BJ (cell line): ENCODE data around the gene DPP7. TPM values are rescaled to one million over a fixed set of nuclear protein-coding genes. Genes with fewer than 3 reads are reported as not detected.

Experiments used
- CTCF ChIA-PET: fragments of 350-600 bp; formaldehyde crosslinking; extraction: SDS; loops from one replicate; lab custom pipeline; 2021; ENCODE audit warnings: antibody characterized with exemption, inconsistent platforms; lab: Yijun Ruan, JAX
- POLR2A ChIA-PET: fragments of 300-600 bp; sonication (Branson Sonifier 250); formaldehyde crosslinking; extraction: SDS; loops from one replicate; lab custom pipeline; 2021; ENCODE audit warnings: antibody characterized with exemption; lab: Charles Lee
- DNase-seq: peaks from one replicate; pipeline ENCODE4 v3.0.0-alpha.2; 2011; ENCODE audit warnings: low read depth
- H3K27me3 ChIP-seq: 2 replicates; pipeline ENCODE4 v1.6.0; 2011; ENCODE audit warnings: low read length; ENCODE audit not compliant: control insufficient read depth, insufficient read depth
- H3K36me3 ChIP-seq: 2 replicates; pipeline ENCODE4 v1.5.1; 2011; ENCODE audit warnings: low read length; ENCODE audit not compliant: control insufficient read depth, insufficient read depth
- H3K4me3 ChIP-seq: 2 replicates; pipeline ENCODE4 v1.5.1; 2011; ENCODE audit warnings: low read depth, mild to moderate bottlenecking, control low read depth, low read length
- CTCF ChIP-seq: IDR thresholded peaks from 2 replicates; pipeline ENCODE4 v1.5.1; 2011; ENCODE audit warnings: low read depth, mild to moderate bottlenecking, control low read depth, inconsistent platforms, low read length, moderate library complexity; ENCODE audit not compliant: insufficient read depth
- polyA plus RNA-seq: library from polyadenylated mRNA; depleted of rRNA; stranded (reverse); fragments of >200 nt; gene quantifications from 2 replicates; pipeline ENCODE4 v1.2.3, GENCODE V29; 2011

DPP7 gene
- polyA plus RNA-seq, 1 experiment = 94.4 TPM

- H3K4me3 ChIP-seq = peak within 1 kb of the TSS; percentile 39
- no peak for TF ChIP-seq CTCF
- H3K27me3 ChIP-seq = no peaks in the 10 kb centered on the region
- DNase-seq = no peak
- ChIA-PET POLR2A (interaction anchor here (0.6 to 0.7 kb wide), 2 partner anchors 43 to 240 kb away, joined by 3 to 6 read pairs; no protein-coding TSS in a partner anchor), CTCF (interaction anchor here (0.9 to 9.4 kb wide), 14 partner anchors 9 to 284 kb away, joined by 3 to 153 read pairs (median 5); partner anchors contain the start of genes AJM1, MAN1B1, NPDC1 and RNF224)
- H3K36me3 ChIP-seq = no peaks in the 10 kb centered on the region
These were observed 44.2 kb downstream of the DPP7 start, which contains the start of gene SAPCD2 for GRCh38 chr9:137070201-137070905. Gene SAPCD2 (minus strand): TSS chr9:137070557. CDS start chr9:137070460, 97 bp downstream.

GRCh38 chr9:137069508-137070091 is 44.9 kb downstream of the DPP7 start:
- POLR2A ChIA-PET = no interaction called here
- DNase-seq = no peak

GRCh38 chr9:137068539-137069507 is 45.7 kb downstream of the DPP7 start:
- DNase-seq = no peak
- POLR2A ChIA-PET = no interaction called here
- no peak for TF ChIP-seq CTCF

More at GRCh38 chr9:137069508-137070091, 44.9 kb downstream of the DPP7 start:
- TF ChIP-seq CTCF = no peak
- Histone ChIP-seq H3K27me3 (no peaks in the 10 kb centered on the region), H3K4me3 (peak overlapping the region; percentile 4), H3K36me3 (no peaks in the 10 kb centered on the region)
- CTCF ChIA-PET = interaction anchor here (0.9 to 9.4 kb wide), 11 partner anchors 9 to 281 kb away, joined by 3 to 153 read pairs (median 11); partner anchors contain the start of genes AJM1 and NPDC1

GRCh38 chr9:137067860-137068538 is 46.5 kb downstream of the DPP7 start:
- H3K4me3 ChIP-seq = no peak overlapping the region
- POLR2A ChIA-PET = no interaction called here
- DNase-seq = no peak
- H3K27me3 ChIP-seq = no peaks in the 10 kb centered on the region
- peak; percentile 87 for TF ChIP-seq CTCF
- CTCF ChIA-PET = interaction anchor here (0.6 to 9.4 kb wide), 24 partner anchors 8 to 293 kb away, joined by 3 to 153 read pairs (median 4); partner anchors contain the start of genes CYSRT1, MAN1B1, NPDC1 and RNF224
- H3K36me3 ChIP-seq = no peaks in the 10 kb centered on the region

More at GRCh38 chr9:137068539-137069507, 45.7 kb downstream of the DPP7 start:
- no peaks in the 10 kb centered on the region for H3K27me3 ChIP-seq
- CTCF ChIA-PET = interaction anchor here (1.0 to 9.4 kb wide), 20 partner anchors 8 to 294 kb away, joined by 3 to 153 read pairs (median 6); partner anchors contain the start of genes AJM1, CYSRT1, MAN1B1 and NPDC1
- H3K4me3 ChIP-seq = no peak overlapping the region
- no peaks in the 10 kb centered on the region for H3K36me3 ChIP-seq
